Fibroblast of skin of scalp (primary cell): ENCODE data around the gene EPHB1. TPM values are rescaled to one million over a fixed set of nuclear protein-coding genes. Genes with fewer than 3 reads are reported as not detected.

Experiments used
- DNase-seq: peaks from one replicate; pipeline ENCODE4 v3.0.0-alpha.2; 2013
- polyA plus RNA-seq, 2 experiments: library from polyadenylated mRNA; unstranded; fragments of 120-200 nt; gene quantifications; one replicate each; pipeline ENCODE4 v1.2.1, GENCODE V29; 2013; ENCODE audit not compliant: insufficient read length in 2 of 2

EPHB1 gene
- polyA plus RNA-seq (2013, experiment 1 of 2; ENCODE audit: insufficient read length) = 0.36 TPM
- 2.7 TPM for polyA plus RNA-seq (2013, experiment 2 of 2; ENCODE audit: insufficient read length)

- DNase-seq = peak; percentile 91
Measured at GRCh38 chr3:134794950-134795745, at the start of gene EPHB1. Gene EPHB1 (plus strand): TSS chr3:134795260.

- DNase-seq = no peak
Measured at GRCh38 chr3:134748698-134749097, 46.4 kb upstream of the EPHB1 start.

GRCh38 chr3:134749174-134749573, 45.9 kb upstream of the EPHB1 start:
- no peak for DNase-seq

GRCh38 chr3:134749802-134750553, 45.1 kb upstream of the EPHB1 start:
- no peak for DNase-seq

GRCh38 chr3:134751831-134752230, 43.2 kb upstream of the EPHB1 start:
- peak; percentile 18 for DNase-seq

- DNase-seq = no peak
Measured at GRCh38 chr3:134752761-134753461, 42.1 kb upstream of the EPHB1 start.

GRCh38 chr3:134753999-134754742, 40.9 kb upstream of the EPHB1 start:
- peak; percentile 5 for DNase-seq

GRCh38 chr3:134754768-134755559, 40.1 kb upstream of the EPHB1 start:
- DNase-seq = peak; percentile 55

GRCh38 chr3:134755821-134756220, 39.2 kb upstream of the EPHB1 start:
- DNase-seq = no peak

GRCh38 chr3:134757549-134758069, 37.5 kb upstream of the EPHB1 start:
- DNase-seq = no peak

GRCh38 chr3:134761213-134761612, 33.8 kb upstream of the EPHB1 start:
- no peak for DNase-seq

- DNase-seq = no peak
Measured at GRCh38 chr3:134762016-134762415, 33.0 kb upstream of the EPHB1 start.

- DNase-seq = no peak
Measured at GRCh38 chr3:134765468-134765867, 29.6 kb upstream of the EPHB1 start.

GRCh38 chr3:134766290-134766689, 28.8 kb upstream of the EPHB1 start:
- no peak for DNase-seq

- no peak for DNase-seq
Measured at GRCh38 chr3:134768116-134768515, 26.9 kb upstream of the EPHB1 start.

- DNase-seq = no peak
Measured at GRCh38 chr3:134768837-134769236, 26.2 kb upstream of the EPHB1 start.

- DNase-seq = no peak
Measured at GRCh38 chr3:134769287-134769868, 25.7 kb upstream of the EPHB1 start.

GRCh38 chr3:134772011-134772410, 23.0 kb upstream of the EPHB1 start:
- DNase-seq = no peak

- DNase-seq = no peak
Measured at GRCh38 chr3:134772591-134772990, 22.5 kb upstream of the EPHB1 start.

GRCh38 chr3:134775831-134776230, 19.2 kb upstream of the EPHB1 start:
- DNase-seq = no peak

- no peak for DNase-seq
Measured at GRCh38 chr3:134776518-134776917, 18.5 kb upstream of the EPHB1 start.
